HG02588 (cell line): Measurements from ENCODE around the gene NOS3.
A peak's percentile ranks its signal among the peaks of the same experiment; 100 is the strongest.
"Not testable (repeated sequence)": the region's sequence is repeated elsewhere in the genome, so short reads cannot be mapped to it uniquely, and the experiment has no call there.

Source experiments
- ATAC-seq: cut with Tn5 transposase; IDR thresholded peaks from one replicate; pipeline ENCODE4 v1.9.1; 2021; ENCODE audit warnings: mild to moderate bottlenecking, moderate library complexity; ENCODE audit not compliant: unreplicated experiment

NOS3 gene

GRCh38 chr7:150997817-150998216 lies 7.0 kb downstream of the NOS3 start:
- ATAC-seq, result no peak

DNA sequence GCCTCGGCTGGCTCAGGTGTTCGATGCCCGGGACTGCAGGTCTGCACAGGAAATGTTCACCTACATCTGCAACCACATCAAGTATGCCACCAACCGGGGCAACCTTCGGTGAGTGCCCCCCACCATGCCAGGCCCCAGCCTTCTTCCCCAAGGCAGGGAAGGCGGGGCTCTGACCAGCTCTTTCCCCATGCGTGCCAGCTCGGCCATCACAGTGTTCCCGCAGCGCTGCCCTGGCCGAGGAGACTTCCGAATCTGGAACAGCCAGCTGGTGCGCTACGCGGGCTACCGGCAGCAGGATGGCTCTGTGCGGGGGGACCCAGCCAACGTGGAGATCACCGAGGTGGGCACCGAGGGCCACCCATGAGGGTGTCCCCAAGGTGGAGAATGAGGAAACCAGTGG lies 7.5 kb downstream of the NOS3 start:
- no peak for ATAC-seq

DNA sequence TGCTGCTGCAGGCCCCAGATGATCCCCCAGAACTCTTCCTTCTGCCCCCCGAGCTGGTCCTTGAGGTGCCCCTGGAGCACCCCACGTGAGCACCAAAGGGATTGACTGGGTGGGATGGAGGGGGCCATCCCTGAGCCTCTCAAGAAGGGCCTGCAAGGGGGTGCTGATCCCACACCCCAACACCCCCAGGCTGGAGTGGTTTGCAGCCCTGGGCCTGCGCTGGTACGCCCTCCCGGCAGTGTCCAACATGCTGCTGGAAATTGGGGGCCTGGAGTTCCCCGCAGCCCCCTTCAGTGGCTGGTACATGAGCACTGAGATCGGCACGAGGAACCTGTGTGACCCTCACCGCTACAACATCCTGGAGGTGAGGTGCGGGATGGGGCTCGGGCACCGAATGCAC lies 8.2 kb downstream of the NOS3 start:
- ATAC-seq, result no peak

- no peak for ATAC-seq
These were observed 8.8 kb downstream of the NOS3 start for GRCh38 chr7:150999497-151000230.

DNA sequence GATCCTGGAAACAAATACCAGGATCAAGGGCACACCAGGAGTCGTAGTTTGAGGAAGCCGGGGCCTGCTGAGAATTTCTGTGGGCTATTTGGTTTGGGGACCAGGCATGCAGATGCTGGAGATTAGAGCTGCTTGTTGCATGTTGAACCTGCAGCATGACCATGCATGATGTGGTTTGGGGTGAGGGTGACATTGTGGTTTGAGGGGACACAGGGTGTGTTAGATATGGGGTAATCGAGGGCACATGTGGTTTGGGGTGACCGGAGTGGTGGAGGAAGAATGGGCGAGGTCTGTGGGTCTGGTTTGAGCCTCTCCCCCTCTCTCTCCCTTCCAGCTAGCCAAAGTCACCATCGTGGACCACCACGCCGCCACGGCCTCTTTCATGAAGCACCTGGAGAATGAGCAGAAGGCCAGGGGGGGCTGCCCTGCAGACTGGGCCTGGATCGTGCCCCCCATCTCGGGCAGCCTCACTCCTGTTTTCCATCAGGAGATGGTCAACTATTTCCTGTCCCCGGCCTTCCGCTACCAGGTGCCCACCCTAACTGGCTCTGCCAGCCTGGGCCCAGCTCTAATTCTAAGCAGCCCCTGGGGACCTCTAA lies 10.2 kb downstream of the NOS3 start:
- no peak for ATAC-seq

DNA sequence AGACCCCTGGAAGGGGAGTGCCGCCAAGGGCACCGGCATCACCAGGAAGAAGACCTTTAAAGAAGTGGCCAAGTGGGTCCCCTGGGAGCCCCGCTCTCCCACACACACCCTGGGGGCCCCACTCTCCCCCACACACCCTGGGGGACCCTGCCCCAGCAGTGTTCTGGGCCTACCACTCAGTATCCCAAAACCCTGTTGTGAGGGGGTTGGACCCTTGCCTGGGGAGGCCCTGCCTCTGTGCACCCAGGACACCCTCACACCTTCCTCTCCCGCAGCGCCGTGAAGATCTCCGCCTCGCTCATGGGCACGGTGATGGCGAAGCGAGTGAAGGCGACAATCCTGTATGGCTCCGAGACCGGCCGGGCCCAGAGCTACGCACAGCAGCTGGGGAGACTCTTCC lies 10.7 kb downstream of the NOS3 start:
- no peak for ATAC-seq

GRCh38 chr7:151003572-151003971 lies 12.8 kb downstream of the NOS3 start:
- no peak for ATAC-seq

DNA sequence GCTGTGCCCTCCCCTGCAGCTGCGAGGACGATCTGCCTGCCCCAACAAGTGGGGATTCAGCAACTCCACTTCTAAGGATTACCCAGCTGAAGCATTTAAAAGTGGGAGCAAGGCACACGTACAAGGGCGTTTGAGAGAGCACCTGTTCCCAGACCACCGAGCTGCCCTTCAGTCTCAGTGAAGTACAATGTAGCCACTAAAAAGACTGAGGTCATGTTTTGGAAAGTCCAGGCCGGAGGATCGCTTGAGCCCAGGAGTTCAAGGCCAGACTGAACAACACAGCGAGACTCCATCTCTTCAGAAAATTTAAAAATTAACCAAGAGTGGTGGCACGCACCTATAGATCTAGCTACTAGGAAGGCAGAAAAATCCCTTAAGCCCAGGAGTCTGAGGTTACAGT lies 14.7 kb downstream of the NOS3 start:
- no peak for ATAC-seq

- no peak for ATAC-seq
These were observed 15.9 kb downstream of the NOS3 start for GRCh38 chr7:151006590-151007300.

DNA sequence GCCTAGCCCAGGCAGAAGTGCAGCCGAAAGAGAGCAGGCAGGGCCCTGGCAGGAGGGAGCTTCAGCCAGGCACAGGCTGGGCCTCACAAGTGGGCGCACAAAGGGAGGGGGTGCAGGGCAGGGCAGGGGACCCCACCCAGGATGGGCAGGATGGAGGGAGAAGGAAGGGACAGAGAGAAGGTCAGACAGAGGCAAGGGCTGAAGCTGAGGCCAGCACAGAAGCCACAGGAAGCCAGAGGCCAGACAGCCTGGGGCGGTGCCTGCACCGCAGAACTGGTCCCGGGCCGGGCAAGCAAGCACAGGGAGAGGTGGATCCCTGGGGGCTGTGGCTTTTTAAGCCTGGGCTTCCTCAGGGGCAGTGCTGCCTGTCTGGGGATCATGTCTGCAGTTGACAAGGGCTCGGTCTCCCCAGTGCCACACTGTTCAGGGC lies 16.7 kb downstream of the NOS3 start:
- no peak for ATAC-seq

DNA sequence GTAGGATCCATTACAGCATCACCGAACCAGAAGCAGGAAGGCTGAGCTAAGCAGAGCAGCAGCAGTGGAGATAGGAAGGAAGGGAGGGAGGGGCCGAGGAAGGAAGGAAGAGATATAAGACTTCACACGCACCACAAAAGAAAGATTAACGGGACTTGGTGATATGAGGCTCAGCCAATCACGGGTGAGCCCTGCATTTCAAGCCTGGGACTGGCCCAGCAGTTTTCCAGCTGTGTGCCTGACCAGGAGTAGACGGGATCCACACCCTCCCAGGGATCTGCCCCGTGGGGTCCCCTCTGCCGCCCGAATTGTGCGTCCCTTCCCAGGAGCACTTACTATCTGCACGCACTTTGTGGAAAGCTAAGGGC lies 17.3 kb downstream of the NOS3 start:
- ATAC-seq, result no peak

DNA sequence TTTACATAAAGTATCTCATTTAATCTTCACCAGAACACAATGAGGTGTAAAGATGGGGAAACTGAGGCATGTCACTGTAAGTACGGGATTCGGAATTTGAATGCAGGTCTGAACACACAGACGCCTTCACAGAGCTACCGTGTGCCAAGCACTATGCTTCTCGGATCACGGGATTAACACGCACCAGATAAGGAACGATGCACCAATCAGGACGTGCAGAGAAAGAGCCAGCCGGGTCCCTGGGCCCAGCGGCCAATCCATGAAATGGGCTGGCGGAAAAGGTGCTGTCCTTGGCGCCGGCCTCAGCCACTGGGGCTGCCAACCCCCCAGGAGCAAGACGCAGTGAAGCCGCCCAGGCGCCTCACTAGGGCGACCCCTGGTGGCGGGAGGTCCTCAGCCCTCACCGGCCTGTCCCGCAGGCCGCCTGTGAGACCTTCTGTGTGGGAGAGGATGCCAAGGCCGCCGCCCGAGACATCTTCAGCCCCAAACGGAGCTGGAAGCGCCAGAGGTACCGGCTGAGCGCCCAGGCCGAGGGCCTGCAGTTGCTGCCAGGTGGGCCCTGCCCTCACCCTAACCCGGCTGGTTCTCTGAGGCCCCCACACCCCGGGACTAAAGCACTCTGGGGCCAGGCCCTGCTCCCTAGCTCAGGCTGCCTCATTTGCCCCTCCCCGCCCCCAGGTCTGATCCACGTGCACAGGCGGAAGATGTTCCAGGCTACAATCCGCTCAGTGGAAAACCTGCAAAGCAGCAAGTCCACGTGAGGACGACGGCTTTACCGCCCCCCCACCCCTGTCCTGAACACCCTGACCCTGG lies 17.9 kb downstream of the NOS3 start:
- ATAC-seq, result peak; percentile 80

- no peak for ATAC-seq
These were observed 18.7 kb downstream of the NOS3 start for GRCh38 chr7:151009327-151010036.

DNA sequence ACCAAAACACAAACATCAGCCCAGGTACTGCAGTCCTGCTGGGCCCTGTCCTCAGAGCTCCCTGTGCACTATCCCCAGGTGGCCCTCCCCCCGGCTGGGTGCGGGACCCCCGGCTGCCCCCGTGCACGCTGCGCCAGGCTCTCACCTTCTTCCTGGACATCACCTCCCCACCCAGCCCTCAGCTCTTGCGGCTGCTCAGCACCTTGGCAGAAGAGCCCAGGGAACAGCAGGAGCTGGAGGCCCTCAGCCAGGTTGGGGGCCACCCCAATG lies 19.2 kb downstream of the NOS3 start:
- ATAC-seq, result no peak

DNA sequence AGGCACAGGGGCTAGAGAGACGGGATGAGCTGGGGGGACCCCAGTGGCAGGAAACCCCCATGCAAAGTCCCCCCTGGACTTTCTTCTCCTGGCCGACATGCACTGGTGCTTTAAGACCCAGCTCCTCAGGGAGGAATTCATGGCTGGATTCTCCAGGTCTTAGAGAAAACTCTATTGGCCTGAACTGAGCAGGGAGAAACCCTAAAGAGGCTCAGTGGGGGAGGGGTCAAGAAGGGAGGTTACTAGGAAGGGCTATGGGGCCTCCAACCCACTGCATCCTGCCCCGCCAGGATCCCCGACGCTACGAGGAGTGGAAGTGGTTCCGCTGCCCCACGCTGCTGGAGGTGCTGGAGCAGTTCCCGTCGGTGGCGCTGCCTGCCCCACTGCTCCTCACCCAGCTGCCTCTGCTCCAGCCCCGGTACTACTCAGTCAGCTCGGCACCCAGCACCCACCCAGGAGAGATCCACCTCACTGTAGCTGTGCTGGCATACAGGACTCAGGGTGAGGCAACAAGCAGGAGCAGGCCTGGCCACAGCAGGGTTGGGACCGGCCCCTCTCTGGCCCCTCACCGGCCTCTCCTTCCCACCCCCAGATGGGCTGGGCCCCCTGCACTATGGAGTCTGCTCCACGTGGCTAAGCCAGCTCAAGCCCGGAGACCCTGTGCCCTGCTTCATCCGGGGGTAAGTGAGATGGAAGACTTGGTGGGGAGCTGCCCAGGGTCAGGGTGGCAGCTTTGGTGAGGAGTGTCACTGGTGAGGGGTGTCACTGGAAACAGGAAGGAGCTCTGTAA lies 19.7 kb downstream of the NOS3 start:
- ATAC-seq, result no peak

DNA sequence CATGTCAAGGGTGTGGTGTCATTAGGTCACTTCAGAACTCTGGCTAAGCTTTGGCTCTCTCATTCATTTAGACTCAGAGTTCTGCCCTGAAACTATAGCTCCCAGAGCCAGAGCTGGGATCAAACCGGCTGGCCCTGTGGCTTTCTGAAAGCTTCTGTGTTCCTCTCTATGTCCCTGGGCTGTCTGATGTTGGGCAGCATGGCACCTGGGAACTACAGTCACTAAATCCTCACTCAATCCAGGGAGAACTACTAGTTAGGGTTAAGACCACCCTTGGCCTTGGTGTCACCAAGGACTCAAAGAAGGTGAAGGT lies 20.2 kb downstream of the NOS3 start:
- no peak for ATAC-seq

DNA sequence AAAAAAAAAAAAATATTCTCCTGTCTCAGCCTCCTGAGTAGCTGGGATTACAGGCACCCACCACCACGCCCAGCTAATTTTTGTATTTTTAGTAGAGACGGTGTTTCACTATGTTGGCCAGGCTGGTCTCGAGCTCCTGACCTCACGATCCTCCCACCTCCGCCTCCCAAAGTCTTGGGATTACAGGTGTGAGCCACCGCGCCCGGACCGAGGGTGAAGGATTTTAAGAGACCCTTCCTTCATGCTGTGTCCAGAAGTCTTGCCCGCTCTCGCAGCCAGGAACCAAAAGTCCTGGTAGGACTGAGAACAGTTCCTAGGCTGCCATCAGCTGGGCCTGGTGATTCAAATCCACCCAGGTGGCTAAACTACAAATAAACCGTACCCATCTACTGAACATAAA lies 20.8 kb downstream of the NOS3 start:
- not testable (repeated sequence) for ATAC-seq

DNA sequence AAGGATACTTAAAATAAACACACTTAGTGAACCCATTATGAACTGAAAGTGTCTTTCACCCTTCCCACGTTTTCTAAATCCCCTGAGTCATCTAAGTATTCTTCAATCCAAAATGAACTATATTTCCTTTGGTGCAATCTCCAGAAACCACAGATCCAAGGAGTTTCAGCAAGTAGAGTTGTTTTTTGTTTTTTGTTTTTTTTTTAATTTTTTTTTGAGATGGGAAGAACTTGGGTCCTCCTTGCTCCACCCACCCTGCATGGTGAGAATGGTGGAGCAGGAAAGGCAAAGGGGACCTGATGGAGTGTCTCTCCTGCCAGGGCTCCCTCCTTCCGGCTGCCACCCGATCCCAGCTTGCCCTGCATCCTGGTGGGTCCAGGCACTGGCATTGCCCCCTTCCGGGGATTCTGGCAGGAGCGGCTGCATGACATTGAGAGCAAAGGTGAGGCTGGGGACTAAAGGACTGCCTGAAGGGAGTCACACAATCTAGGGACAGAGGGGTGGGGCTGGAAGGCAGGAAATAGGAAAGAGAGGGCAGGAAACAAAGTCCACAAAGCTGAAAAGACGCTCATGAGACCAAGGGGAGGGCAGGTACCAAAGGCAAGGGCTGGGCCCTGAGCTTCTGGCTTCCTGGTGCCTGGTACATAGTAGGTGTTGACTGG lies 21.3 kb downstream of the NOS3 start:
- no peak for ATAC-seq

DNA sequence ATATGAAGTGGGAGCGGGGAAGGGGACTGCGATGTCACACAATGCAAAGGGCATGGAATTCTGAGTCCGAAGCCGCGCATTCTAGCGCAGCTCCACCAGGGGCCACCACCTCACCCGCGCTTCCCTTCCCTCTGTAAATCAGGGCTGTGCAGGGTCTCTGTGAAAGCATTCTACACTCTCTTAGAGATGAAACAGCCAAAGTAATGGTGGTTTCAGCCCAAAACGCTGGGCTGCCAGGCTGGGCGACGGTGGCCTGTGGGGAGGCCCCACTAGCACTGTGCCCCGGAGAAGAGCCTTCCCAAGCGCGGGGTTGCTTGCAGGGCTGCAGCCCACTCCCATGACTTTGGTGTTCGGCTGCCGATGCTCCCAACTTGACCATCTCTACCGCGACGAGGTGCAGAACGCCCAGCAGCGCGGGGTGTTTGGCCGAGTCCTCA lies 22.1 kb downstream of the NOS3 start:
- ATAC-seq, result no peak

DNA sequence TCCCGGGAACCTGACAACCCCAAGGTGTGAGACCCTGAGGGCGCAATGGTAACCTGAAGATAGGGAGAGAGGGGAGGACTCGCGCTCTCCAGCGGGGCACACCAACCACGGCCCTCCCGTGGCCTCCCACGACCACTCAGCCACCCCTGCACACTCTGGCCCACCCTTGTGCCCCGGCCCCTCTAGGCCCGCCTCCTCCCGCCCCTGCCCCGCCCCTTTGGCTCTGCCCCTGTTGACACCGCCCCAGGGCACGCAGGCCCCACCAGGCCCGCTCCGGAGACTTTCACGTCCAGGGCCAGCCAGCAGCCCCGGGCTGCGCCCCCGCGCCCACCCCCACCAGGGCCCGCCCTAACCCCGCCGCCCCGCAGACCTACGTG lies 22.5 kb downstream of the NOS3 start:
- ATAC-seq, result no peak
